ENCODE results near the gene ST3GAL3.

The ST3GAL3 gene

DNA sequence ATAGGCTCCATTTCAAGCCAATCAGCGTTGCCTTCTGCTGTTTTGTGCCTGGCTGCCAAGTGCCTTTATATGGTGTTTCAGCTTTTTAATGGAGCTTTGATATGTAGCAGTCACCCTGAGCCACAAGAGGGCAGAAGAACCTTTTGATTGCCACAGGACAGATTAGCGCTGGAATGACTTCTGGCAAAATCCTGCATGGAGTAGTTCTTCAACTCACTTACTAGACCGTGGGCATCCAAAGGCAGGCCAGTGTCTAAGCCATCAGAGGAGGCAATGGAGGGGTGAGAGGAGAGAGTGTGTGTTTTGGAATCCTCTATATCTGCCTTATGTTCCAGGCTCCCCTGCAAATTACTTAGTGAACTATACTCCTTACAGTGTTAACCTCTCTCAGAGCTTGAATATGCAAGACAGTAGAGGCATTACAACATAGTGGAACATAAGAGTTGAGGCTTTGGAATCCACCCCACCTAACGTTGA, 56.2 kb downstream of the ST3GAL3 start (continued):
- TF ChIP-seq ZXDB (tag by site-specific recombination; IDR thresholded peaks at IDR 0.05) (no peak), ZNF501 (tag by site-specific recombination; IDR thresholded peaks at IDR 0.05) (no peak; the same call in 1 of the 2 replicates), ZBTB17 (tag by site-specific recombination; IDR thresholded peaks at IDR 0.05) (peak; percentile 62), ZNF202 (tag by site-specific recombination; IDR thresholded peaks at IDR 0.05; ENCODE audit: borderline replicate concordance) (no peak), ZFP69B (tag by site-specific recombination; IDR thresholded peaks at IDR 0.05) (0 out of 2 replicates have a peak, but pooled peaks have one; percentile 15), ZNF433 (tag by site-specific recombination; IDR thresholded peaks at IDR 0.05; ENCODE audit: low read depth) (no peak), KLF9 (tag by site-specific recombination; IDR thresholded peaks at IDR 0.05; ENCODE audit: low read depth) (no peak), ZNF76 (tag by site-specific recombination; IDR thresholded peaks at IDR 0.05; ENCODE audit: borderline replicate concordance, low read depth) (no peak), HOXD13 (CRISPR knock-in tag; IDR thresholded peaks at IDR 0.05; ENCODE audit: borderline replicate concordance) (no peak), ZNF660 (tag by site-specific recombination; IDR thresholded peaks at IDR 0.05) (peak; percentile 92), ZFP37 (tag by site-specific recombination; IDR thresholded peaks at IDR 0.05) (peak; percentile 44; the same call in 1 of the 2 replicates), ZNF544 (tag by site-specific recombination; IDR thresholded peaks at IDR 0.05) (no peak), ZEB2 (tag by site-specific recombination; IDR thresholded peaks at IDR 0.05) (0 out of 2 replicates have a peak, but pooled peaks have one; percentile 13), OSR2 (tag by site-specific recombination; IDR thresholded peaks at IDR 0.05) (no peak), ZNF133 (tag by site-specific recombination; IDR thresholded peaks at IDR 0.05) (no peak), GLIS1 (tag by site-specific recombination; IDR thresholded peaks at IDR 0.05) (no peak), ZNF335 (tag by site-specific recombination; conservative IDR thresholded peaks at IDR 0.05) (peak; percentile 75), ZNF747 (tag by site-specific recombination; IDR thresholded peaks at IDR 0.05) (no peak), ZNF394 (tag by site-specific recombination; IDR thresholded peaks at IDR 0.05; ENCODE audit: borderline replicate concordance) (peak; percentile 36; the same call in 1 of the 2 replicates), TRIM28 (IDR thresholded peaks at IDR 0.05; ENCODE audit: borderline replicate concordance, low read length) (0 out of 2 replicates have a peak, but pooled peaks have one; percentile 39)
- TF ChIP-seq, protein P1, sequence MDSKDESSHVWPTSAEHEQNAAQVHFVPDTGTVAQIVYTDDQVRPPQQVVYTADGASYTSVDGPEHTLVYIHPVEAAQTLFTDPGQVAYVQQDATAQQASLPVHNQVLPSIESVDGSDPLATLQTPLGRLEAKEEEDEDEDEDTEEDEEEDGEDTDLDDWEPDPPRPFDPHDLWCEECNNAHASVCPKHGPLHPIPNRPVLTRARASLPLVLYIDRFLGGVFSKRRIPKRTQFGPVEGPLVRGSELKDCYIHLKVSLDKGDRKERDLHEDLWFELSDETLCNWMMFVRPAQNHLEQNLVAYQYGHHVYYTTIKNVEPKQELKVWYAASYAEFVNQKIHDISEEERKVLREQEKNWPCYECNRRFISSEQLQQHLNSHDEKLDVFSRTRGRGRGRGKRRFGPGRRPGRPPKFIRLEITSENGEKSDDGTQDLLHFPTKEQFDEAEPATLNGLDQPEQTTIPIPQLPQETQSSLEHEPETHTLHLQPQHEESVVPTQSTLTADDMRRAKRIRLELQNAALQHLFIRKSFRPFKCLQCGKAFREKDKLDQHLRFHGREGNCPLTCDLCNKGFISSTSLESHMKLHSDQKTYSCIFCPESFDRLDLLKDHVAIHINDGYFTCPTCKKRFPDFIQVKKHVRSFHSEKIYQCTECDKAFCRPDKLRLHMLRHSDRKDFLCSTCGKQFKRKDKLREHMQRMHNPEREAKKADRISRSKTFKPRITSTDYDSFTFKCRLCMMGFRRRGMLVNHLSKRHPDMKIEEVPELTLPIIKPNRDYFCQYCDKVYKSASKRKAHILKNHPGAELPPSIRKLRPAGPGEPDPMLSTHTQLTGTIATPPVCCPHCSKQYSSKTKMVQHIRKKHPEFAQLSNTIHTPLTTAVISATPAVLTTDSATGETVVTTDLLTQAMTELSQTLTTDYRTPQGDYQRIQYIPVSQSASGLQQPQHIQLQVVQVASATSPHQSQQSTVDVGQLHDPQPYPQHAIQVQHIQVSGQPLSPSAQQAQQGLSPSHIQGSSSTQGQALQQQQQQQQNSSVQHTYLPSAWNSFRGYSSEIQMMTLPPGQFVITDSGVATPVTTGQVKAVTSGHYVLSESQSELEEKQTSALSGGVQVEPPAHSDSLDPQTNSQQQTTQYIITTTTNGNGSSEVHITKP (tag by site-specific recombination; IDR thresholded peaks at IDR 0.05): 0 out of 2 replicates have a peak, but pooled peaks have one; percentile 16
- TF ChIP-seq, protein P2, sequence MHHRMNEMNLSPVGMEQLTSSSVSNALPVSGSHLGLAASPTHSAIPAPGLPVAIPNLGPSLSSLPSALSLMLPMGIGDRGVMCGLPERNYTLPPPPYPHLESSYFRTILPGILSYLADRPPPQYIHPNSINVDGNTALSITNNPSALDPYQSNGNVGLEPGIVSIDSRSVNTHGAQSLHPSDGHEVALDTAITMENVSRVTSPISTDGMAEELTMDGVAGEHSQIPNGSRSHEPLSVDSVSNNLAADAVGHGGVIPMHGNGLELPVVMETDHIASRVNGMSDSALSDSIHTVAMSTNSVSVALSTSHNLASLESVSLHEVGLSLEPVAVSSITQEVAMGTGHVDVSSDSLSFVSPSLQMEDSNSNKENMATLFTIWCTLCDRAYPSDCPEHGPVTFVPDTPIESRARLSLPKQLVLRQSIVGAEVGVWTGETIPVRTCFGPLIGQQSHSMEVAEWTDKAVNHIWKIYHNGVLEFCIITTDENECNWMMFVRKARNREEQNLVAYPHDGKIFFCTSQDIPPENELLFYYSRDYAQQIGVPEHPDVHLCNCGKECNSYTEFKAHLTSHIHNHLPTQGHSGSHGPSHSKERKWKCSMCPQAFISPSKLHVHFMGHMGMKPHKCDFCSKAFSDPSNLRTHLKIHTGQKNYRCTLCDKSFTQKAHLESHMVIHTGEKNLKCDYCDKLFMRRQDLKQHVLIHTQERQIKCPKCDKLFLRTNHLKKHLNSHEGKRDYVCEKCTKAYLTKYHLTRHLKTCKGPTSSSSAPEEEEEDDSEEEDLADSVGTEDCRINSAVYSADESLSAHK (tag by site-specific recombination; IDR thresholded peaks at IDR 0.05): 0 out of 2 replicates have a peak, but pooled peaks have one; percentile 1
- TF ChIP-seq, protein P3, sequence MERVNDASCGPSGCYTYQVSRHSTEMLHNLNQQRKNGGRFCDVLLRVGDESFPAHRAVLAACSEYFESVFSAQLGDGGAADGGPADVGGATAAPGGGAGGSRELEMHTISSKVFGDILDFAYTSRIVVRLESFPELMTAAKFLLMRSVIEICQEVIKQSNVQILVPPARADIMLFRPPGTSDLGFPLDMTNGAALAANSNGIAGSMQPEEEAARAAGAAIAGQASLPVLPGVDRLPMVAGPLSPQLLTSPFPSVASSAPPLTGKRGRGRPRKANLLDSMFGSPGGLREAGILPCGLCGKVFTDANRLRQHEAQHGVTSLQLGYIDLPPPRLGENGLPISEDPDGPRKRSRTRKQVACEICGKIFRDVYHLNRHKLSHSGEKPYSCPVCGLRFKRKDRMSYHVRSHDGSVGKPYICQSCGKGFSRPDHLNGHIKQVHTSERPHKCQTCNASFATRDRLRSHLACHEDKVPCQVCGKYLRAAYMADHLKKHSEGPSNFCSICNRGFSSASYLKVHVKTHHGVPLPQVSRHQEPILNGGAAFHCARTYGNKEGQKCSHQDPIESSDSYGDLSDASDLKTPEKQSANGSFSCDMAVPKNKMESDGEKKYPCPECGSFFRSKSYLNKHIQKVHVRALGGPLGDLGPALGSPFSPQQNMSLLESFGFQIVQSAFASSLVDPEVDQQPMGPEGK (tag by site-specific recombination; IDR thresholded peaks at IDR 0.05): no peak
- TF ChIP-seq, protein P4, sequence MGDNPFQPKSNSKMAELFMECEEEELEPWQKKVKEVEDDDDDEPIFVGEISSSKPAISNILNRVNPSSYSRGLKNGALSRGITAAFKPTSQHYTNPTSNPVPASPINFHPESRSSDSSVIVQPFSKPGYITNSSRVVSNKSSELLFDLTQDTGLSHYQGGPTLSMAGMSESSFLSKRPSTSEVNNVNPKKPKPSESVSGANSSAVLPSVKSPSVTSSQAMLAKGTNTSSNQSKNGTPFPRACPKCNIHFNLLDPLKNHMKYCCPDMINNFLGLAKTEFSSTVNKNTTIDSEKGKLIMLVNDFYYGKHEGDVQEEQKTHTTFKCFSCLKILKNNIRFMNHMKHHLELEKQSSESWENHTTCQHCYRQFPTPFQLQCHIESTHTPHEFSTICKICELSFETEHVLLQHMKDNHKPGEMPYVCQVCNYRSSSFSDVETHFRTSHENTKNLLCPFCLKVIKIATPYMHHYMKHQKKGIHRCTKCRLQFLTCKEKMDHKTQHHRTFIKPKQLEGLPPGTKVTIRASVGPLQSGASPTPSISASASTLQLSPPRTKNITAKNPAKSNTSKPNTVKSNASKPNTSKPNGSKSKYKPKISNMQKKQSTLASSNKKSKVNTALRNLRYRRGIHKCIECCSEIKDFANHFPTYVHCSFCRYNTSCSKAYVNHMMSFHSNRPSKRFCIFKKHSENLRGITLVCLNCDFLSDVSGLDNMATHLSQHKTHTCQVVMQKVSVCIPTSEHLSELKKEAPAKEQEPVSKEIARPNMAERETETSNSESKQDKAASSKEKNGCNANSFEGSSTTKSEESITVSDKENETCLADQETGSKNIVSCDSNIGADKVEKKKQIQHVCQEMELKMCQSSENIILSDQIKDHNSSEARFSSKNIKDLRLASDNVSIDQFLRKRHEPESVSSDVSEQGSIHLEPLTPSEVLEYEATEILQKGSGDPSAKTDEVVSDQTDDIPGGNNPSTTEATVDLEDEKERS (tag by site-specific recombination; IDR thresholded peaks at IDR 0.05): no peak
- TF ChIP-seq, protein P5, sequence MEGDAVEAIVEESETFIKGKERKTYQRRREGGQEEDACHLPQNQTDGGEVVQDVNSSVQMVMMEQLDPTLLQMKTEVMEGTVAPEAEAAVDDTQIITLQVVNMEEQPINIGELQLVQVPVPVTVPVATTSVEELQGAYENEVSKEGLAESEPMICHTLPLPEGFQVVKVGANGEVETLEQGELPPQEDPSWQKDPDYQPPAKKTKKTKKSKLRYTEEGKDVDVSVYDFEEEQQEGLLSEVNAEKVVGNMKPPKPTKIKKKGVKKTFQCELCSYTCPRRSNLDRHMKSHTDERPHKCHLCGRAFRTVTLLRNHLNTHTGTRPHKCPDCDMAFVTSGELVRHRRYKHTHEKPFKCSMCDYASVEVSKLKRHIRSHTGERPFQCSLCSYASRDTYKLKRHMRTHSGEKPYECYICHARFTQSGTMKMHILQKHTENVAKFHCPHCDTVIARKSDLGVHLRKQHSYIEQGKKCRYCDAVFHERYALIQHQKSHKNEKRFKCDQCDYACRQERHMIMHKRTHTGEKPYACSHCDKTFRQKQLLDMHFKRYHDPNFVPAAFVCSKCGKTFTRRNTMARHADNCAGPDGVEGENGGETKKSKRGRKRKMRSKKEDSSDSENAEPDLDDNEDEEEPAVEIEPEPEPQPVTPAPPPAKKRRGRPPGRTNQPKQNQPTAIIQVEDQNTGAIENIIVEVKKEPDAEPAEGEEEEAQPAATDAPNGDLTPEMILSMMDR (tag by site-specific recombination; IDR thresholded peaks at IDR 0.05): peak; percentile 87
- TF ChIP-seq, protein P6, sequence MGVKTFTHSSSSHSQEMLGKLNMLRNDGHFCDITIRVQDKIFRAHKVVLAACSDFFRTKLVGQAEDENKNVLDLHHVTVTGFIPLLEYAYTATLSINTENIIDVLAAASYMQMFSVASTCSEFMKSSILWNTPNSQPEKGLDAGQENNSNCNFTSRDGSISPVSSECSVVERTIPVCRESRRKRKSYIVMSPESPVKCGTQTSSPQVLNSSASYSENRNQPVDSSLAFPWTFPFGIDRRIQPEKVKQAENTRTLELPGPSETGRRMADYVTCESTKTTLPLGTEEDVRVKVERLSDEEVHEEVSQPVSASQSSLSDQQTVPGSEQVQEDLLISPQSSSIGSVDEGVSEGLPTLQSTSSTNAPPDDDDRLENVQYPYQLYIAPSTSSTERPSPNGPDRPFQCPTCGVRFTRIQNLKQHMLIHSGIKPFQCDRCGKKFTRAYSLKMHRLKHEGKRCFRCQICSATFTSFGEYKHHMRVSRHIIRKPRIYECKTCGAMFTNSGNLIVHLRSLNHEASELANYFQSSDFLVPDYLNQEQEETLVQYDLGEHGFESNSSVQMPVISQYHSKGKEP (tag by site-specific recombination; IDR thresholded peaks at IDR 0.05): no peak
